ENCODE data around the gene TUSC7. TPM values are rescaled to one million over a fixed set of nuclear protein-coding genes. Genes with fewer than 3 reads are reported as not detected.

Gene TUSC7
- not detected for total RNA-seq (ENCODE audit: unreplicated experiment)
- long read RNA-seq = 0 reads

DNA sequence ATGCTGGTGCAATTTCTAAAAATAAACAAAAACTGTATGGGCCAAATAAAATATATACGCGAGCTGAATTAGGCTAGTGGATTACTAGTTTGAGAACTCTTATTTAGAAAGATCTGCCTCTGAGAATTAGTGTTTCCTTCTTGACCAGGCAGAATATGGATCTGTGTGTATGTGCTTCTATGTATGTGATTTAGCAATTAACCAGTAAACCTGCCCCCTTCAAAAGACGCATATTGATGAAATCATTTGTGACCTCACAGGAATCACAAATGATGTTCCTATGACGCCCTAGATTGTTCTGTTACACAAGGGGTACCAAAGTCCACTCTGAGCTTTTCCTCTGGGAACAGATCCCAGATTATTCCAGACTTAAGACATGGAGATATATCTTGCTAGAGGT lies at the start of gene TUSC7:
TUSC7 (plus strand) TSS at position 301 of the 400 bp plus-strand sequence.
- H3K4me1 Mint-ChIP-seq (ENCODE audit: unreplicated experiment) = no peaks in the 10 kb centered on the region
- no peaks in the 10 kb centered on the region for H3K27me3 Mint-ChIP-seq (ENCODE audit: unreplicated experiment)
- no peak within 1 kb of the TSS for H3K4me3 Mint-ChIP-seq (ENCODE audit: unreplicated experiment)
- H3K27ac Mint-ChIP-seq (ENCODE audit: unreplicated experiment) = no peak within 1 kb of the TSS
- TF ChIP-seq, protein P1, sequence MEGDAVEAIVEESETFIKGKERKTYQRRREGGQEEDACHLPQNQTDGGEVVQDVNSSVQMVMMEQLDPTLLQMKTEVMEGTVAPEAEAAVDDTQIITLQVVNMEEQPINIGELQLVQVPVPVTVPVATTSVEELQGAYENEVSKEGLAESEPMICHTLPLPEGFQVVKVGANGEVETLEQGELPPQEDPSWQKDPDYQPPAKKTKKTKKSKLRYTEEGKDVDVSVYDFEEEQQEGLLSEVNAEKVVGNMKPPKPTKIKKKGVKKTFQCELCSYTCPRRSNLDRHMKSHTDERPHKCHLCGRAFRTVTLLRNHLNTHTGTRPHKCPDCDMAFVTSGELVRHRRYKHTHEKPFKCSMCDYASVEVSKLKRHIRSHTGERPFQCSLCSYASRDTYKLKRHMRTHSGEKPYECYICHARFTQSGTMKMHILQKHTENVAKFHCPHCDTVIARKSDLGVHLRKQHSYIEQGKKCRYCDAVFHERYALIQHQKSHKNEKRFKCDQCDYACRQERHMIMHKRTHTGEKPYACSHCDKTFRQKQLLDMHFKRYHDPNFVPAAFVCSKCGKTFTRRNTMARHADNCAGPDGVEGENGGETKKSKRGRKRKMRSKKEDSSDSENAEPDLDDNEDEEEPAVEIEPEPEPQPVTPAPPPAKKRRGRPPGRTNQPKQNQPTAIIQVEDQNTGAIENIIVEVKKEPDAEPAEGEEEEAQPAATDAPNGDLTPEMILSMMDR (IDR thresholded peaks at IDR 0.05; ENCODE audit: unreplicated experiment) = no peak
- DNase-seq (ENCODE audit: low spot score) = no peak
- H3K9me3 Mint-ChIP-seq (ENCODE audit: unreplicated experiment) = no peaks in the 10 kb centered on the region
- H3K36me3 Mint-ChIP-seq (ENCODE audit: low read depth, unreplicated experiment) = no peaks in the 10 kb centered on the region

DNA sequence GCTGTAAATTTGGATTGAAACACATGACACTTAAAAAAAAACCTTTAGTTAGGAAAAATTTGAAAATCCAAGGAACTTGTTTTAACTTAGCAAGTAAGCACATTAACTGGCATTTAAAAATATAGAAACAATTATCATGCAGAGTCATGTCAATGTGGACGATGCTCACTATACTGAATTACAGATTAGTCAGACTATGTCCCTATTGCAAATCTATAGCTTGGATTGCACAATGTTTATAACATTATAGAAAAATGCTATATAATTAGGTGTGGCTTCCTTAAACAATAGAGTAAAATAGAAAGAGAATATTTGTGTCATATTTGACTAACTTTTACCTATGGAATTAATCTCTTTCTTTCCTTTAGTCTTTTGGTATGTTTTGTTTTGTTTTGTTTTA lies 48.4 kb upstream of the TUSC7 start:
- peaks cover 25% of the 10 kb centered on the region for H3K4me1 Mint-ChIP-seq (ENCODE audit: unreplicated experiment)
- H3K27me3 Mint-ChIP-seq (ENCODE audit: unreplicated experiment) = no peaks in the 10 kb centered on the region
- TF ChIP-seq, protein P1 (IDR thresholded peaks at IDR 0.05; ENCODE audit: unreplicated experiment) = no peak
- DNase-seq (ENCODE audit: low spot score) = no peak
- no peak overlapping the region for H3K4me3 Mint-ChIP-seq (ENCODE audit: unreplicated experiment)
- H3K9me3 Mint-ChIP-seq (ENCODE audit: unreplicated experiment) = no peaks in the 10 kb centered on the region
- no peaks in the 10 kb centered on the region for H3K36me3 Mint-ChIP-seq (ENCODE audit: low read depth, unreplicated experiment)
- H3K27ac Mint-ChIP-seq (ENCODE audit: unreplicated experiment) = no peak overlapping the region

DNA sequence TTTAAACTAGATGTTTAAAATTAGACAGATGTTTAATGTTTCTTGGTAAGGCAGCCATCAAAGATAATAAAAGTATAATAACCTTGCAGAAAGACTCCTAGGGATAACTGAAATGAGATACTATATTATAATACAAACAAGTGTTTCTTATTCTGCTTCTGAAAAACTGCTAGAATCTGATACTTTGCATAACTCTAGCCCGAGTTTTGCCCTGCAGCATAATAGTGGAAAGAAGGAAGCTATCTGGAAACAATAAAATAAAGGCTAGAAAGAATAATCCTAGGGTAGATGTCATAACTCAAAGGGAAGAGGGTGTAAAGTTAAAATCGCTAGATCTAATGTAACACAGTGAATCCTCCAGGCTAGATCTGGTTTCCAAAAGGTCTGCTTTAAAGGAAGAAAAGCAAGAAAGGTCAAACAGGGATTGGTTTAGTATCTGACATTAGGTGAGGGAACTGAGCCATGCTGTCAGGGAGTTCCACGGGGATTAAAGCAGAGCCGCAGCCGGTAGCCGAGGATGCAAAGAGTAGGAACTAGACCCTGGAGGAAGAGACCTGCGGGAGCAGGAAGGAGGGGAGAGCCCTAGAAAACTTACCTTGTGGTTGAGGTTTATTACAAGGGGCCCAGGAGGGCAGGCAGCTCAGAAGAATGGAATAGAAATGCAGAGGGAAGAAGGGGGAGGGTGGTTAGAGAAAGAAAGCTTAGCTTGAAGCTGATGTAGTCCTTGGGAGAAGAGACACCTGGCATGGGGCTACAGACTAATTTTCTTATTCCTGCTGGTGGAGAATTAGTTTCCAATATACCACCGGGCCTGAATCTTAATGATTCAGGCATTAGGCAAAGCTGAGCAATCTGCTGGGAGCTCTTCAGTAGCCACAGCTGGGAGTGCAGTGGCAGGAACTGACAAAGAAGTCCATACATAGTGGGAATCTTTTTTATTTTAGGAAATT lies 46.1 kb upstream of the TUSC7 start:
- peak; percentile 12 for DNase-seq (ENCODE audit: low spot score)
- peaks cover 19% of the 10 kb centered on the region for H3K4me1 Mint-ChIP-seq (ENCODE audit: unreplicated experiment)
- no peaks in the 10 kb centered on the region for H3K9me3 Mint-ChIP-seq (ENCODE audit: unreplicated experiment)
- H3K36me3 Mint-ChIP-seq (ENCODE audit: low read depth, unreplicated experiment) = no peaks in the 10 kb centered on the region
- no peaks in the 10 kb centered on the region for H3K27me3 Mint-ChIP-seq (ENCODE audit: unreplicated experiment)
- TF ChIP-seq, protein P1 (IDR thresholded peaks at IDR 0.05; ENCODE audit: unreplicated experiment) = no peak
- H3K27ac Mint-ChIP-seq (ENCODE audit: unreplicated experiment) = no peak overlapping the region
- H3K4me3 Mint-ChIP-seq (ENCODE audit: unreplicated experiment) = no peak overlapping the region

DNA sequence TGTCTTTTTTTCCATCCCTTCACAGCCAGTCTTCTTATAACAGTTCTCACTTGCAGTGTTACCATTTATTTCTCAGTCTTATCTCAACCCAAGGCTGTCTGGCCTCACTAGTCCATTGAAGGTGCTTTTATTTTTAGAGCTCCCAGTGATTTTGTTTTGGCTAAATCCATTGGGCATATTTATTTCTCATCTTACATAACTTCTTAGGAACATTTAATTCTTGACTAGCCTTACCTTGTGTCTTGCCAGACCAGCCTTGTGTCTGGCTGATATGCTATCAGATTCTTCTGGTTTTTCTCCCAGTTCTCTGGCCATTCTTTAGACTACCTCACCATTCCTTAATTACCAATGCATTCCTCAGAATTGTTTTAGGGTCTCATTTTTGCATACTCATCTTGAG lies 42.3 kb upstream of the TUSC7 start:
- TF ChIP-seq, protein P1 (IDR thresholded peaks at IDR 0.05; ENCODE audit: unreplicated experiment) = no peak
- no peak overlapping the region for H3K27ac Mint-ChIP-seq (ENCODE audit: unreplicated experiment)
- H3K4me1 Mint-ChIP-seq (ENCODE audit: unreplicated experiment) = peaks cover 13% of the 10 kb centered on the region
- no peaks in the 10 kb centered on the region for H3K9me3 Mint-ChIP-seq (ENCODE audit: unreplicated experiment)
- no peaks in the 10 kb centered on the region for H3K36me3 Mint-ChIP-seq (ENCODE audit: low read depth, unreplicated experiment)
- H3K27me3 Mint-ChIP-seq (ENCODE audit: unreplicated experiment) = no peaks in the 10 kb centered on the region
- DNase-seq (ENCODE audit: low spot score) = no peak
- H3K4me3 Mint-ChIP-seq (ENCODE audit: unreplicated experiment) = no peak overlapping the region

DNA sequence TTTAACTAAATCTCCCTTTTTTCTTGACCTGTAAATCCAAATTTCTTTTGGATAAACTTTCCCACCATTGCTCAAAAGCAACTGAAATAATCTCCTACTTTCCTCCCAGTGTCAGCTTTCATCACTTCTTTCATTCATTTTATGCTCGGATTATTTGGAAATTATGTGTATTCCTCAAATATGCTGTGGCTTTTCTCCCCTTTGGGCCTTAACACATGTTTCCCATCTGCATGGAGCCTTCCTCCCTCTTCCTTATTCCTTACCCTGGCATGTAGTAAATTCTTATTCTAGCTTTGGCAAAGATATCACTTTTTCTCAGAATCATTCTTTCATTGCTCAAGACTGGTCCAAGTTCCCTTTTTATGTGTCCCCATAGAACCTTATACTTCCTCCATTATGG lies 41.8 kb upstream of the TUSC7 start:
- Mint-ChIP-seq H3K27me3 (ENCODE audit: unreplicated experiment) (no peaks in the 10 kb centered on the region), H3K36me3 (ENCODE audit: low read depth, unreplicated experiment) (no peaks in the 10 kb centered on the region), H3K4me3 (ENCODE audit: unreplicated experiment) (no peak overlapping the region)

More for the DNA sequence above, 41.8 kb upstream of the TUSC7 start:
- Mint-ChIP-seq H3K27ac (ENCODE audit: unreplicated experiment) (no peak overlapping the region), H3K9me3 (ENCODE audit: unreplicated experiment) (no peaks in the 10 kb centered on the region), H3K4me1 (ENCODE audit: unreplicated experiment) (peaks cover 13% of the 10 kb centered on the region)
- TF ChIP-seq, protein P1 (IDR thresholded peaks at IDR 0.05; ENCODE audit: unreplicated experiment) = no peak
- no peak for DNase-seq (ENCODE audit: low spot score)
